ENCODE measurements around the gene ATP1A4.
"Not testable (repeated sequence)": the region's sequence is repeated elsewhere in the genome, so short reads cannot be mapped to it uniquely, and the experiment has no call there.

ATP1A4 gene

DNA sequence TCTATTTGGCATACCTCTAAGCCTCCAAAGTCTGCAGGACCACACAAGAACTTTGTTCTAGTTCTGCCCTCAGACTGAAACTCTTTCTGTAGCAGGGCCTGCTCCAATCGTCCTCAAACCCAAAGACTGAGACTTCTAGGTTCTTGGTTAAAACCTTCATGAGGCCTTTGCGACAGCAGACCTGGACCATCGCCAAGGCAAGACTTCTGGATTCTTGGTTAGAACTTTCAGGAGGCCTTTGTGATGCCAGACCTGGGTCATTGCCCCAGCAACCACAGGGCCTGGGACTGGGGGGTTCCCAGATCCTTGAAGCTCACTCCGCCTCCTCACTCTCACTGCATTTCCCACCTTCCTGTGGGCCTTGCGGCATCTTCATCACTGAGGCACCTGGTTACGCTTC is at the start of gene ATP1A4:
Gene ATP1A4, plus strand, starts transcription at position 301 of the 400 bp plus-strand sequence. CDS start 438 bp downstream, outside the sequence.
- no peak for DNase-seq

DNA sequence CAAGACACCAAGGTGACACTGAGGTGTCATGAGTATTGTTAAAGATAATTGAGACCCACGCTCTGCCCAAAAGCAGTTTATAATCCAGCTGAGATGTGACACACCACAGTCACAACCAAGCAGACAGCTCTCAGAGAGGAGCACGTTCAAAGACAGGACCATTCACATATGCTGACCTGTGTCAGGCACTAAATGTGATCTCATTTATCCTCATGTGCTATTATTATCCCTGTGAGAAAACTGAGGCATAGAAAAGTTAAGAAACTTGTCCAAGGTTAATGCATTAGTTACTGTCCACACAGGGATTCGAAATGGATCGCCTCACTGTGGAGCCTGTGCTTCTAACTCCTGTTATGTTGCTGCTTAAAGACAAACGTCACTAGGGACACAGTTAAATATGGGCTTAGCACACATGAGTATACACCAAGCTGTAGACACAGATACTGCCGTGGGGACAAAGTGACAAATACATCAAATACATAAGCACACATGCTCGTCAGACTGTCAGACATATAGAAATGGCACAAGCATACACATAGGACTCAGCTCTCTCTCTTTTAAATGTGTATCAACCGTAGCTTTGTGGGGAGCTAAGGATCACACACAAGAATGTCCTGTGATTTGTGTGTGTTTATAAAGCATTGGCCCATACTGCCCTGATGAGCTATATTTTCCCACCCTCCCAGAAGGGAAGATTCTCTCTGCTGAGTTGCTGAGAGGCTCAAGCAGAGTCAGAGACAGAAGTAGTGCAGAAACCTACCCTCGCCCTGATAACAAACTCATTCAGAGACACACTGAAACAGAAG is 49.5 kb upstream of the ATP1A4 start:
- no peak for DNase-seq

DNA sequence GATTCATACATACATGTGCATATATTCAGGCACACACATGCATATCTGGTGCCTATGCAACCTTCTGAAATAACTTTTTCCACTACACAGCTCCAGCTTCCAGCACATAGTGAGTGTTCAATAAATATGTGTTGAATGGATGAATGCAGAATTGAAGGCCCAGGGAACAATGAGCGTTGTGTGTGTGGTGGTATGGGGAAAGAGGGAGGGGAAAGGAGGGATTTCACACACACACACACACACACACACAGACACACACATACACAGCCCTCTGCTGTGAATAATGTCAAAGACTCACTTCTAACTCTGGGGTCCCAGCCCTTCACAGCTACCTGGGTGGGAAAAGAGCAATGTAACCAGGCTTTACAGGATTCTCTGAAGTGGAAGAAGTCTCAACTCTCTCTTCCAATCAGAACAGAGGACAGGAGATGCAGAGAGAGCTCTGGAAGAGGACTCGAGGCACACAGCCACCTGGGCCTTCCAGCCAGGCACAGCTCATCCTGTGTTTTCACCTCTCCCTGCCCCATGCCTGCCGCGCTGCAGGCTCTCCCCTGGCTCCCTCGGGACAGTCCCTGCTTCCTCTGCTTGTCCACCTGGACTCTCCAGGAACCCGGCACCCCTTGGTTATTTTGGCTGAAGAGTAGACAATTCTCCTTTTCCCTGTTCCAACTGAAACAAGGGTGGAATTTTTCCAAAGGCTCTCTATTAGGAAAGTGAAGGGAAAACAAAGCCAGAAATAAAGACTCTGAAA is 47.6 kb upstream of the ATP1A4 start:
- no peak for DNase-seq

DNA sequence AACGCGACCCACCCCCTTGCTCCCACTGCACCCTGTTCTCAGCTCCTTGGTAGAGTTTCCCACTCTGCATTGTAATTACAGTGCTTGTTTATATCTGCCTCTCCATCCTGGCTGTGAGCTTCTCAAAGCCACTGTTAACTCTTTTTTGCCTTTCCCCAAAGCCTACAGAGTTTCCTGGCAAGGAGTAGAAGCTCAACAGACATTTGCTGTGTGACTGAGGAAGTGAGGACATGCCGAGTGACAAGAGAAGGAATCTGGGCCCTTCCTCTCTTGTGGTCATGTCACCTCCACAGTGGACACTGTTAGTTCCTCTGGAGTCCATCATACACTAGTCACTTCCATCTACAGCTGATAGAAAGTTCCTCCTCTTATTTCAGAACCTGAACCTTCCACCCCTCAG is 46.9 kb upstream of the ATP1A4 start:
- DNase-seq = no peak

DNA sequence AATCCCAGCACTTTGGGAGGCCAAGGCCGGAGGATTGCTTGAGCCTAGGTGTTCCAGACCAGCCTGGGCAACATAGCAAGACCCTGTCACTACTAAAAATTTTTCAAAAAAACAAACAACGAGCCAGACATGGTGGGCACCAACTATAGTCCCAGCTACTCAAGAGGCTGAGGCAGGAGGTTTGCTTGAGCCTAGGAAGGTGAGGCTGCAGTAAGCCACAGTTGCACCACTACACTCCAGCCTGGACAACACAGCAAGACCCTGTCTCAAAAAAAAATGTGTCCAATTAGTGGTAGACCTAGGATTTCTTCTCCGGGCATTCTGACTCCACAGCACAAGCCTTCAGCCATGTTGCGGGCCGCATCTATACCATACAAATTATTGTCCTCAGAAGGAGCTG is 46.2 kb upstream of the ATP1A4 start:
- no peak for DNase-seq

DNA sequence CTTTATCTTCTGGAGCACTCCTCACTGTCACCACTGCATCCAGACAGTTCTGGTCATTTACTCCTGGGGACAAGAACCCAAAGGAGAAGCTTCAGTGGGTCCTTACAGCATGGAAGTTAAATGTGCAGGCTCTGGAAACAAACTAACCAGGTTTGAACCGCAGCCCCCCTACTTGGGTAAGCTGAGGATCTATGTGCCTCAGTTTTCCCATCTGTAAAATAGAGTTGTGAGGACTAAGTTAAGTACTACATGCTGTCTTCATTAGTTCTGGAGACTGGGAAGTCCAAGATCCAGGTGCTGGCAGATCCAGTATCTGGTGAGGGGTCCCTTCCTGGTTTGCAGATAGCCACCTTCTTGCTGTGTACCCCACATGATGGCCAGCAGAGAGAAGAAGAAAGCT is 43.9 kb upstream of the ATP1A4 start:
- no peak for DNase-seq

DNA sequence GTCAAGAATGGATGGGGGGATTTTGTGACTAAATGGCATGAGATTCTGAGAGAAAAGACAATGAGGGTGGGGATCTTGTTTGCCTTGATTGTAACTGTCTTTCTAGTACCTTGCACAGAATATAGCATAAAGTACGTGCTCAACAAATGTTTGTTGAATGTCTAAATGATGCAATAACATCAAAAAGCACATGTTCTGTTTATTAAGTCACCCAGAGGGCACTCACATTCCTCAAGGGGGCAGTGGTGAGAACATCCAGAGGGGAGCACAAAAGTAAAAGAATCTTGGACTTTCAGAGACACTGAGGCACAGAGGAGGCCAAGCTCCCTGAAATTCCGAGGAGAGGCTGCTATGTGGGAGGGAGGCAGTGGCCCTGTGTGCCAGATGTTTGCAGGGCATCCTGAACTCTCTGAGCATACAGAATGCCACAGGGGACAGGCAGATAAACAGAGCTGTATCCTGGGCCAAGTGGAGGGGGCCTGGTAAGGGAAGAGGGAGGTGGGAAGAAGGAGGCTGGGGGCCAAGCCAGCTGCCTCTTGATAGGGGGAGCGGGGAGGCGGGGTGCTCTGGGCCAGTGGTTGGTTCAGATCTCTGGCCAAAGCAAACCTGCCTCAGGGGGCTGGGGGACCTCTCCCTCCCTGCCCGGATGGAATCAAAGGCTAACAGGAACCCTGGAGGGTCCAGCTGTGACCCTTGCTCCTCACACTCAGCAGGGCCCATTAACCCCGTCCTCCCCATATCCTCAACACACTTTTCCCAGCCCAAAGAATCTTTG is 42.3 kb upstream of the ATP1A4 start:
- no peak for DNase-seq

DNA sequence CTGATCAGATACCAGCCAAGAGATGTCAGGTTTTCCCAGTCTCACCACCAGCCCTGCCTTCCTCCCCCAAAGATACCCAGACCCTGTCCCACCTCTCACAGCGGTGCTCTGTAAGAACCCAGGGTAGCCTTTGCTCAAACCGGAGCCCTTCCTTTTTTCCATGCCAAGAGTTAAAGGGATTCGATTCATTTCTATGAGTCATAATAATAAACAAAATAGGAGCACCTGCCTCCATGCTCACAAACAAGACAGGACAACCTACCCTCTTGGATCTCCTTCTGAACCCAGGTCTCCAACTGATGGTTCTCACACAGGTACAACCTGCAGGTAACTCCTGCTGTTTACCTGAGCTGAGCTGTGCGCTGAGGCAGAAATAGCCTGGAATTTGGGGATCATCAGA is 41.7 kb upstream of the ATP1A4 start:
- DNase-seq = no peak

DNA sequence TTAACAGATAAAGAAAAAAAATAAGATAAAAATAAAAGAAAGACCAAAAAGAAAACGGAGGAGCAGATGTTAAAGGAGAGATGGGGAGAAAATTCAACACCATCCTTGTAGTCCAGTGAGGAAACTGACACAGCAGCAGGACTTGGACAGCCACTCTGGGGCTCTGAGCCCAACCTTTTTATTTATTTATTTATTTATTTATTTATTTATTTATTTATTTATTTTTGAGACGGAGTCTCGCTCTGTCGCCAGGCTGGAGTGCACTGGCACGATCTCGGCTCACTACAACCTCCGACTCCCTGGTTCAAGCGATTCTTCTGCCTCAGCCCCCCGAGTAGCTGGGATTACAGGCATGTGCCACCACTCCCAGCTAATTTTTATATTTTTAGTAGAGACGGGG is 39.9 kb upstream of the ATP1A4 start:
- not testable (repeated sequence) for DNase-seq

DNA sequence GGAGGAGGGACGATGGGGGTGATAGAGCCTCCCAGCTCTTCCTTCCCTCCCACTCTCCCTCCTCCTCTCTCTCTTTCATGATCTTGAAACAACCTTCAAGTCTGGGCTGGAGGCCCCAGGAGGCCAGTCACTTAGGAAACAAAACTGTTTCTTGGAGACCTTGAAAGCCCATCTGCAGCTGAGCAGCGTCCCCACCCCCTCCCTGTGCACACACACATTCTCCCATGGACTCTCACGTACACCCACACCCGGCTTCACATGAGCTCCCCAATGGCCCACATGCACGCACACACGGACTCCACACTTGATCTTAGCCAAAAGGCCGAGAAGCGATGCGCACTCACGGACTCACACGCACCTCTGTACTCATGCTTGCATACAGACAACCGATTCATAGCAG is 39.0 kb upstream of the ATP1A4 start:
- DNase-seq = no peak

DNA sequence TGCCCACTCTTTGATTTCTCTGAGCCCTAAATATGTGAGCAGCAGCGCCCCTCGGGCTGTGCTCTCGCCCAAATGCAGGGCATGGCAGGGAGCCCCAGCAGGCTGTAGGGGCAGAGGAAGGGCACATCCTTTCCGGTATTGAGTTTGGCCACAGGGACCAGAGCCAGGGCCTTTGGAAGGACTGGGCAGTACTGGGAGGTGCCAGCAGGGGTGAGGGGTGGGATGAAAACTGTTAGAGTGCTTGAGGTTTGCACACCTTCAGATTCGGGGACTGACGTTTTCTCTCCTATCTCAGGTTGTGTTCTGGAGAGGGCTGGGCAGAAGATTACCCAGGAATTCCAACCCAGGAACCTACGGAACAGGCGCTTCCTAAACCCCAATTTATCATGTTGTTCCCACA is 38.0 kb upstream of the ATP1A4 start:
- no peak for DNase-seq

DNA sequence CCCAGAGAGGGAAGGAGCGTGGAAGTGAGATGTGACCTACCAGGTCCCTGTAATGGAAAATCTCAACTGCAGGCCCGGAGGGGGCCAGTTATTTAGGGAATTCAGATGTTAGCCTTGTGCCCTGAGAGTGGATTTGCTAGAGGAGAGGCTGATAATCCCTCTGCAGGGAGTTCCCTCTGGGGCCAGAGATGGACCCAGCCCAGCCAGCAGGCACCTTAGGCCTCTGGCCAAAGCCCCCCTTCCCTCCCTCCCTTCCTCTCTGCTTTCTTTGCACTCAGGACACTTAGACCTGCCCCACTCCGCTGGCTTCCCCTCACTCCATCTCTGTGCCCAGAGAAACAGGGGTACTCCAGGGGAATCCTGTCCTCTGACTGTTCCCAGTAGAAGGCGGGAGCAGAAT is 37.3 kb upstream of the ATP1A4 start:
- no peak for DNase-seq

DNA sequence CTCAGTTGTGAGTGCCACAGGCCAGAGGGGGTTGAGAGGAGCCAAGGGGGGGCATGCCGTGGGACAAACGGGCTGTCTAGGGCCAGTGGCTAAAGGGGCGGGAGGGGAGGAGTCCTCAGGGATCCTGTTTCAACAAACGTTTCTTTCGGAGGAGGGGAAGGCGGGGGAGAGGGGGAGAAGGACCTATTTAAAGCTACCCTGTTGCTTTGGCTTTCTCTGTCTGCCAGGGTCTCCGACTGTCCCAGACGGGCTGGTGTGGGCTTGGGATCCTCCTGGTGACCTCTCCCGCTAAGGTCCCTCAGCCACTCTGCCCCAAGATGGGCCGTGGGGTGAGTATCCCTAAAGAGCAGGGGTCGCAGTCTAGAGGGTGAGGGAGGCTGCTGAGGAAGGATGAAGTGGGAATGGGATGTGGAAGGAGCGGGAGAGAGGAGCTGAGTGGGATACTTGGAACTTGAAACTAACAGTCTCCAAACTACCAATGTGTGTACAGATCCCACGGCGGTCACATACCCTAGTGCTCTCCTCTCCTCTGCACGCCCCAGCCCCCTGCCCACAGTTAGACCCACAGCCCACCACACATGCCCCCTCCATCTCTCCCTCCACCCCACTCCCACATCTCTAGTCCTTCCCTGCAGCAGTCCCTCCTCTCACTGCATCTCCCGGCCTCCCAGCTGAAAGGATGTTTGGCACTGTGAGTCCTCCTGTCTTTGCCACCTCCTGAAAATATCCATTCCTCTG is 35.7 kb upstream of the ATP1A4 start, which contains the start of gene ATP1A2:
Gene ATP1A2, plus strand, starts transcription at position 215 of the 738 bp plus-strand sequence. Its CDS starts 103 bp downstream, at position 318.
- DNase-seq = no peak

DNA sequence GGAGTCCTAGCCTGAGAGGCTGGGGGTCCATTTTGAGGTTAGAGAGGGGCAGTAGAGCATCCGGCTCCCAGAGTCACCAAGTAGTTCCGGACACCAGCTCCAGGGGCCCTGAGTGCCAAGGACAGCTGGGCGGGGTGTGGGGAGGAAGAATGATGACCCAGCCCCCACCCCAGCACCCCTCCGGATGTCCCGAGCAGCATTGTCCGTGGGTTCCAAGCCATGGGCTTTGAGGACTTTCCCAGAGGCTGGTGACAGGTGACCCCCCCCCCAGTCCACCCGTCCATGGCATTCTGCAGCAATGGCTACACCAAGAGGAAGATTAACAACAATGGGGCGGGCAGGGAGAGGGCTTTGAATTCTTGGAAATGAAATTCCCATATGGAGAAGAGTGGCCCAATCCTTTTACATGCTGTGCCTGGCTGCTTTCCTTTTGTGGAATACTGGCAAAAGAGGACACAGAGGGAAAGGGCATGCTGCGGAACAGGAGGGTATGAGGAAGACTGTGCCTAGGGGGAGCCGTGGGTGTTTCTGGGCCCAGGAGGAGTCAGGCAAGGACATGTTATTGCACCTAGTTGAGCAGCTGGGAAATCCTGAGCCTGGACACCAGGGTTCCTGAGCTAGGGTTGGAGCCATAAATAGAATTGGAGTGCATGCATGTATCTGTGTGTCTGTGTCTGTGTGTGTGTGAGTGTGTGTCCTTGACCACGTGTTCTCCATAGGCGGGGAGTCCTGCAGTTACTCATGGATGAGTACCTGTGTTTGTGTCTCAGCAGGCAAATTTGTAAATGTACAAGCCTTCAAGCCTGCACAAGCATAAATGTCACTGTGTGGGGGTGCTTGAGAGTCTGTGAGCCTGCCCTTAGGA is 34.9 kb upstream of the ATP1A4 start:
- no peak for DNase-seq

DNA sequence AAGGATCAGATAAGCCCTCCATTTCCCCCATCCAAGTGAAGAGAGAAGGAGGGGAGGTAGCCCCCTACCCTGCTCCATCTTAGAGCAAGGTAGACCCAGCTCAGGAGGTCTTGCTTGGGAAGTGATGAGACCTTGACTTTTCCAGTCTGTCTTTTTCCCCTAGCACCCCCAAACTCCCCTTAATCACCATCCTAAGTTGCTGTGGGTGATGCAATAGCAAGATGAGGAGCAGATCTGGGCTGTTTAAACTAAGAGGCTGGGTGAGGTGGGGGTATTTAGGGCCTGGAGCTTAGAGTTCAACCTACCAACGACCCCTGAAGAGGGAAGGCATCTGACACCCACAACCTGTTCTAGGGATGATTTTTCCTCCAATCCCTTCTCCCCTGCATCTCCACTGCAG is 34.1 kb upstream of the ATP1A4 start:
- DNase-seq = no peak

DNA sequence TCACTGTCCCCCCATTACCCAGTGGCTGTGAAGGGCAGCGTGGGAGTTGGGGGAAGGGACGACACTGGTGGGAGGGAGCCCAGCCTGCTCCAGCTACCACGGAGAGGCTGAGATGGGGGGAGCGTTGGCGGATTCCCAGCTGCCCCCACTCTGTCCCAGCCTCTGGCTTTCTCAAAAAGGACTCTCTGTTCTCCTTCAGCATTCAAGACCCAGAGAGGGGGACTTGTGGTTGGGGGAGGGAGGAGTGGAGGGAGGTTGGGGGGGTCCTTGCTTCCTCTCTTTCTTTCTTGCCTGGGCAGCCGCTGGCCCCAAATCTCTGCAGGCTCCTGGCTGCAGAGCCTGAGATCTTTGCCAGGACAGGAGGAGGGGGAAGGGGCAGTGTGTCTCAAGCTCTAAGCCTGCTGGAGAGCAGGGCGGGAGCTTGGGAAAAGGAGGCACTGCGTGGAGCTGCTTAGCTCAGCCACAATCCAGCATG is 33.7 kb upstream of the ATP1A4 start:
- DNase-seq = no peak

DNA sequence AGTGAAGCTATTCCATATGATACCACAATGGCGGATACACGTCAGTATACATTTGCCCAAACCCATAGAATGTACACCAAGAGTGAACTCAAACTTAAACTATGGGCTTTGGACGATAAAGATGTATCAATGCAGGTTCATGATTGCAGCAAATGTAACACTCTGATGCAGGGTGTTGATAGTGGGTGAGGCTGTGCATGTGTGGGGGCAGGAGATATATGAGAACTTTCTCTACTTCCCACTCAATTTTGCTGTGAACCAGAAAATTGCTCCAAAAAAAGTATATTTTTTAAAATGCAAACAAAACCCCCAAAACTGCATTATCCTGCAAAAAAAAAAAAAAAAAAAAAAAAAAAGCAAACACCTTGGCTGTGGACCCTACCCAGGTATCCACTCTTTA is 32.5 kb upstream of the ATP1A4 start:
- no peak for DNase-seq

DNA sequence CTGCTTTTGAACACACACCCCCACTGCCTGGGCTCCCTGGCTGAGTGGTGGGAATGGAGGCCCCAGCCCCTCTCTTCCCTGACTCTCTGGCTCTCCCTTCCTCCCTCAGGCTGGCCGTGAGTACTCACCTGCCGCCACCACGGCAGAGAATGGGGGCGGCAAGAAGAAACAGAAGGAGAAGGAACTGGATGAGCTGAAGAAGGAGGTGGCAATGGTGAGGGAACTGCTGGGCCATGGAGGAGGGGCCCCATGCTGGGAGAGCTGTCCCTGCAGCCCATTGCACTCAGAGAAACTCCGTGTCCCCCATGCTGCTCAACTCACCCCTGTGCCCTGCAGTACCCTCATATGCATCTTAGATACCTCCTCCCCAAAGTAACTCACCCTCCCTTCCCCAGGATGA is 30.6 kb upstream of the ATP1A4 start:
- DNase-seq = no peak

DNA sequence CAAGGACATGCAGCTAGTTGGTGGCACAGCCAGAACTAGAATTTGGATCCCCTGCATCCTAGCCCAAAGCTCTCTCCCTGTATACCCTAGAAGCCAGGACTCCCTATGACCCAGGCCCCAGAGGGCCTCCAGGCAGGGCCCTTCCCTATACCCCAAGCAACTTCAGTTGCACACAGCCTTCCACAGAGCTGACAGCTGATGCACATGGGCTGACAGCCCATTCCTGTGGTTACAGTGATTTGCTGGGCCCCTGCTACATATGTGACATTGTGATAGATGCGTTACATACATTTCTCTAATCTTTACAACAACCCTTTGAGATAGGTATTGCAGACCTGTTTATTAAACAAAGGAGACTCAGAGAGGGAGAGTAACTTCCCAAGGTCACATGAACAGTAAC is 30.0 kb upstream of the ATP1A4 start:
- DNase-seq = no peak

DNA sequence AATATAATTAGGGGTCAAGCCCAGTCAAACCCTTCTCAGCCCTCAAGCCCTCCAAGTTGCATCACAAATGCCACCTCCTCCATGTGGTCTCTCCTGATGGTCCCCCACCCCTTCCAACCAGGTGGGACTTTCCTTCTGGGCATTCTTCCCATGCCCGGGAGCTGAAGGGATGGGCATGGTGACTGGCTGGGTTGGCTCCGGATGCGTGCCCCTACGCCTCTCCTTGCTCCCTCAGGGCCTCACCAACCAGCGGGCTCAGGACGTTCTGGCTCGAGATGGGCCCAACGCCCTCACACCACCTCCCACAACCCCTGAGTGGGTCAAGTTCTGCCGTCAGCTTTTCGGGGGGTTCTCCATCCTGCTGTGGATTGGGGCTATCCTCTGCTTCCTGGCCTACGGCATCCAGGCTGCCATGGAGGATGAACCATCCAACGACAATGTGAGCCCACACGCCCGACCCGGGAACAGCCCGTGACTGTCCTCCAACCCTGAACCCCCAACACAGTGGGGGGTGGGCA is 28.4 kb upstream of the ATP1A4 start:
- no peak for DNase-seq

DNA sequence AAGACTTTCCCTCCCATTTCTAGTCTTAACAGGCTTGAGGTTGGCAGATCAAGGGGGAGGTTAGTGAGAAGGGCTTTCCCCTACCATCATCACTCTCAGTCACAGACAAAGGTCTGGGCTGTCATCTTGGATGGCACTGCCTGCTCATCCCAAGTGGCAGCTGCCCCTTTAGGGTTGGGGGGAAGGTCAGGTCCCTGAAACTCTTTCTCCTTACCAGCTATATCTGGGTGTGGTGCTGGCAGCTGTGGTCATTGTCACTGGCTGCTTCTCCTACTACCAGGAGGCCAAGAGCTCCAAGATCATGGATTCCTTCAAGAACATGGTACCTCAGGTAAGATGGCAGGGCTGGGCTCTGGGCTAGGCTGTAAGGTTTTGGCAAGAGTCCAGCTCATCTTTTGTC is 27.7 kb upstream of the ATP1A4 start:
- no peak for DNase-seq

All from NCI-H774 (cell line).